ENCODE results near the gene GPSM1.
"Not testable (repeated sequence)": the region's sequence is repeated elsewhere in the genome, so short reads cannot be mapped to it uniquely, and the experiment has no call there.

Gene GPSM1

DNA sequence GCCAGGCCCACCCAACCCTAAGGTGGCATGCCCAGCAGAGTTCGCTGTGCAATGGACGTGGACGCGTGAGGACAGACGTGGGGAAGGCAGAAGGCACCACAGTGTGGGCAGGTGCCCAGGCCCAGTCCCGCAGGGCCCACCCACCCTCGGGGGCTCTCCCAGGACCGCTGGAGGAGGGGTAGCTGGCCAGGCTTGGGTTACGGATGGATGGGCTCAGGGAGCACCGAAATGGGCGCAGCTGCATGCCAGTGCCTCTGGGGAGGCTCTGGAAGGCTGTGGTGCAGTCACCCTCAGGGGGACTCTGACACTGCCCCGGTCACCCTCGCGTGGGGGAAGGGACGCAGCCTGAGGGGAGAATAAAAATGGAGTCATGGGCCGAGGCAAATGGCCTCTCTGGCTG lies 9.6 kb upstream of the GPSM1 start:
- no peak for DNase-seq (ENCODE audit: low read depth)

DNA sequence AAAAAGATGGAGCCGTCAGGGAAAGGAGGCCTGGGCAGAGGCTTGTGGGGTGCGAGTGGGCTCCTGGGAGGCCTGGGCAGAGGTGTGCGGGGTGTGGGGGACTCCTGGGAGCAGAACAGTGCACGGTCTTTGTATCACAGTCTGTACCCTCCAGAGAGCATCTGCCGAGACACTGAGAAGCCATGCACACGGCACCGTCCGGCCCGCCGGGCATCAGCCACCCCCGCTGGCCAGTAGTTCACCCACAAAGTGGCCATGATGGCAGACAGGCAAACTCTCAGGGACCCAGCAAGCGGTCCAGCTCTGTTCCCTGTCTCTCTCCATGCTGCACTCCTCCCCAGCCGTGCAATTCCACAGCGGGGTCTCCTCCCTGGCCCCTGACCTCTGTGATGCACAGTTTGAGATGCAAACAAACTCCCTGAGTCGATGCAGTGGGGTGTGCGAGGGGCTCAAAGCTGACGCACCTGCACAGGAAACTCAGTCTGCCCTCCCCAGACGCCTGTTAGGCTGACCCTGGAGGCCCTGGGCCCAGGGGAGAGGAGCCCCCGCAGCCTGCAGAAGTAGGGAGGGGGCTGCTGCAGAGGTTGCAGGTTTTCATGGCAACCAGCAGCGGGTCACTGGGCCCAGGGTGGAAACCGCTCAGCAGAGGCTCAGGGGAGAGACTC lies 9.1 kb upstream of the GPSM1 start:
- no peak for DNase-seq (ENCODE audit: low read depth)

GRCh38 chr9:136318776-136319241 lies 8.5 kb upstream of the GPSM1 start:
- no peak for DNase-seq (ENCODE audit: low read depth)

DNA sequence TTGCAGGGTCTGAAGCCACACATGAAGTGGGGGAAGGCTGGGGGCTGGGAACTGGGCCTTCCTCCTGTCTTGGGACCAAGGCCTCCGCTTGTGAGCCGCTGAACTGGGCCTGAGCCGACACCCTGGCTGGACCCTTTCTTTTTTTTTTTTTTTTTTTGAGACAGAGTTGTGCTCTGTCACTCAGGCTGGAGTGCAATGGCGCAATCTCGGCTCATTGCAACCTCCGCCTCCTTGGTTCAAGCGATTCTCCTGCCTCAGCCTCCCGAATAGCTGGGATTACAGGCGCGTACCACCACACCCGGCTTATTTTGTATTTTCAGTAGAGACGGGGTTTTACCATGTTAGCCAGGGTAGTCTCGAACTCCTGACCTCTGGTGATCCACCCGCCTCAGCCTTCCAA lies 8.1 kb upstream of the GPSM1 start:
- not testable (repeated sequence) for DNase-seq (ENCODE audit: low read depth)

DNA sequence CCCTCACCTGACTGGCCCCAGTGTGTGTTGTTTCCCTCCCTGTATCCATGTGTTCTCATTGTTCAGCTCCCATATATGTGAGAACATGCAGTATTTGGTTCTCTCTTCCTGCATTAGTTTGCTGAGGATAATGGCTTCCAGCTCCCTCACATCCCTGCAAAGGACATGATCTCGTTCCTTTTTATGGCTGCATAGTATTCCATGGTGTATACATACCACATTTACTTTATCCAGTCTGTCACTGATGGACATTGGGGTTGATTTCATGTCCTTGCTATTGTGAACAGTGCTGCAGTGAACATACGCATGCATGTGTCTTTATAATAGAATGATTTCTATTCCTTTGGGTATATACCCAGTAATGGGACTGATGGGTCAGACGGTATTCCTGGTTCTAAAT lies 7.4 kb upstream of the GPSM1 start:
- DNase-seq (ENCODE audit: low read depth) = not testable (repeated sequence)

DNA sequence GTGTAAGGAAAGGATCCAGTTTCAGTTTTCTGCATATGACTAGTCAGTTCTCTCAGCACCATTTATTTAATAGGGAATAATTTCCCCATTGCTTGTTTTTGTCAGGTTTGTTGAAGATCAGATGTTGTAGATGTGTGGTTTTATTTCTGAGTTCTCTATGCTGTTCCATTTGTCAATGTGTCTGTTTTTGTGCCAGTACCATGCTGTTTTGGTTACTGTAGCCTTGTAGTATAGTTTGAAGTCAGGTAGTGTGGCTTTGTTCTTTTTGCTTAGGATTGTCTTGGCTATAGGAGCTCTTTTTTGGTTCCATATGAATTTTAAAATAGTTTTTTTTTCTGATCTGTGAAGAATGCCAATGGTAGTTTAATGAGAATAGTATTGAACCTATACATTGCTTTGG lies 6.4 kb upstream of the GPSM1 start:
- DNase-seq (ENCODE audit: low read depth) = not testable (repeated sequence)

DNA sequence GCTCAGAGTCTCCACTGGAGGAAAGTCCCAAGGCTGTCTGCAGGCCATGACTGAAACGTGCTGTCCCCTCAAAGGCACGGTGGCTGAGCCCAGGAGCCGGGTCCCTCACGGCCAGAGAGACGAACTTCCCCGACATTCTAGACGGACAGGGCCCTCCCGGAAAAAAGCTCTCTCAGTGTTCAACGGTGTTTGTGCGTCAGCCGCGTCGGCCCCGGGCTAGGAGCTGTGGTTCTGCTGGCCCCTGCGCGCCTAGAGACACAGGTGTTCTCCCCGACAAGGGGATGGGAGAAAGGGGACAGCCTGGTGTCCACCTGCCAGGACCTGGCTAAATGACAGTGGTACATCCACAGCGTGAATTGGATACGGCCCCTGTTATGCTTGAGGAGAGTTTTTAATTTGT lies 5.8 kb upstream of the GPSM1 start:
- no peak for DNase-seq (ENCODE audit: low read depth)

DNA sequence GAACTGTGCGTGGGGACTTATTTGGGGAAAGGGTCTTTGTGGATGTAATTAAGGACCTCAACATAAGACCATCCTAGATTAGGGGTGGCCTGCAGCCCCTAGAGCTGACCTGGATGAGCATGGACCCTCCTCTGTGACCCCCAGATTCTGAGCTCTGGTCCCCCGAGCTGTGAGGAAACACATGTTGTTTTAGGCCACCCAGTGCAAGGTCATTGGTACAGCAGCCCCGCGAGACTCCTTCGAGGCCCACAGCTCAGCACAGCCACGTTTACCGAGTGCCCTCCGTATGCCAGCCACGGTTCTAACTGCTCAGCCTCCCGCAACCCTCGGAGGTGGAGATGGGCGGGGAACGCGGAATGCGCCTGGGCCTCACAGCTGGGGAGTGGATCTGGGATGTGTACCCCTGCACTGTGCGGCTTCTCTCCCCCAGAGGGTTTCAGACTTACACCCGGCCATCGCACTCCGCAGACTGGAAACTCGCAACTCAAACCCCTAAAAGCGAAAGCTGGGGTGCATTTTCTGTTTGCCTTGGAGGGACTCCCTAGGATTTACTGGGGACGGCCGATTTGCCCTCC lies 4.5 kb upstream of the GPSM1 start:
- no peak for DNase-seq (ENCODE audit: low read depth)

DNA sequence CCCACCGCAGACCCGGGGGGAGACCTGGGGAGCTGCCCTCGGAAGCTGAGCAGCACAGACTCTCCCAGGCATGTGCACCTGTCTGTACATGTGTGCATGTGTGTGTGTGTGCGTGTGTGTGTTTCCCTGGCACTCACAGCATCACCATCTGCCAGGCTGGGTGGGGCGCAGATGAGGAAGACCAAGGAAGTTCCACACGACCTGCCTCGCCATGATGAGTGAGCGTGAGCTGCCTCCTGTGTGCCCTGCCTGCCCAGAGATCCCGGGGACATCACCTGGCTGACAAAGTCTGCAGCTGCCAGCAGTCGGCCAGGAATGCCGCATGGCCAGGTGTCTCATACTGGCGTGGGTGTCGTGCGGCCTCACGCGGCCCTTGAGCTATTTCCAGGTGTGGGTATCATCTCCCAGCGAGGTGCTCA lies 4.0 kb upstream of the GPSM1 start:
- no peak for DNase-seq (ENCODE audit: low read depth)

DNA sequence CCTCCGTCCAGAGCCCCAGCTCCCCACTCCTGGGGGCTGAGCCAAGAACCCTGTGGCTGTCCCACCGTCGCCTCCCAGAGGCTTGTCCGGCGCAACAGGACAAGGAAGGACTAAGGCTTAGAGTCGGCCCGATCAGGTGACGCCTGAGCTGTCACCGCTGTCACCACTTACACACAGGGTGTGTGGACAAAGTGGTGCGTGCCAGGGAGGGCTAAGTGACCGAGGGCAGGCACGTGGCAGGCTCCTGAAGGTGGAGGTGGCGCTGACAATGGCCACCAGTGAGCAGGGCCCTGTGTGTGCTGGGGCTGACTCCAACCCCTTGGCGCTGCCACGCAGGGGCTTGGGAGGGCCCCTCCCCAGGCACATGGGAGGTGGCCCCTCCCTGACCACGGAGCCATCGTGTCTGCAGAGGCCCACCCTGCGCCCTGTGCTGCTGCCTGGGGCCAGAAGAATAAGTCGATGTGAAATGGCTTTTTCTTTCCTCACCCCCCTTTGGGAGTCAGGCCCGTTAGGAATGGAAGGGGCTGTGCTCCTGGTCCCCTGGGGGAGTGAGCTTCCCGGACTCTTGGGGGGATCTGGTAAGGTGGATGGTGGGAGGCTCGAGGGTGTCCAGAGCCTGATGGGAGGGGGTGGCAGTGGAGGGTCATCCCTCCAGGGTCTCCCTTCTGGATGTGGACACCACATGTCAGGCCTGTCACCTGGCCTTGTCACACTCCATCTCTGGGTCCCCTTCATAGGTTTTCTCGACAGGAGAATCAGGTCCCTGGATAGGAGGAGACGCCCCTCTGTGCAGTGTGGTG lies 2.6 kb upstream of the GPSM1 start:
- DNase-seq (ENCODE audit: low read depth) = no peak

DNA sequence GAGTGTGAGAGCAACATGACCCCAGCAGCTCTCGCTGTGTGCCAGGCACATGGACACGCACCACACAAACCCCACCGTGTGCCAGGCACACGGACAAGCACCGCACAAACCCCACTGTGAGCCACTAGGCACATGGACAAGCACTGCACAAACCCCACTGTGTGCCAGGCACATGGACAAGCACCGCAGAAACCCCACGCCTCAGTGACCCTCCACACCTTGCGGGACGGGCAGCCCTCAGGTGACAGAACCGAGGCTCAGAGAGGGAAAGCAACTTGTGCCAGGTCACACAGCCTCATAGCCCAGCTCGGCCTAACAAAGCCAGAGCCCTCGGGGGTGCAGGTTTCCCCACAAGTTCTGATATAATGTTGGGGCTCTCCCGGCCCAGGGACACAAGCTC lies 2.0 kb upstream of the GPSM1 start:
- no peak for DNase-seq (ENCODE audit: low read depth)

DNA sequence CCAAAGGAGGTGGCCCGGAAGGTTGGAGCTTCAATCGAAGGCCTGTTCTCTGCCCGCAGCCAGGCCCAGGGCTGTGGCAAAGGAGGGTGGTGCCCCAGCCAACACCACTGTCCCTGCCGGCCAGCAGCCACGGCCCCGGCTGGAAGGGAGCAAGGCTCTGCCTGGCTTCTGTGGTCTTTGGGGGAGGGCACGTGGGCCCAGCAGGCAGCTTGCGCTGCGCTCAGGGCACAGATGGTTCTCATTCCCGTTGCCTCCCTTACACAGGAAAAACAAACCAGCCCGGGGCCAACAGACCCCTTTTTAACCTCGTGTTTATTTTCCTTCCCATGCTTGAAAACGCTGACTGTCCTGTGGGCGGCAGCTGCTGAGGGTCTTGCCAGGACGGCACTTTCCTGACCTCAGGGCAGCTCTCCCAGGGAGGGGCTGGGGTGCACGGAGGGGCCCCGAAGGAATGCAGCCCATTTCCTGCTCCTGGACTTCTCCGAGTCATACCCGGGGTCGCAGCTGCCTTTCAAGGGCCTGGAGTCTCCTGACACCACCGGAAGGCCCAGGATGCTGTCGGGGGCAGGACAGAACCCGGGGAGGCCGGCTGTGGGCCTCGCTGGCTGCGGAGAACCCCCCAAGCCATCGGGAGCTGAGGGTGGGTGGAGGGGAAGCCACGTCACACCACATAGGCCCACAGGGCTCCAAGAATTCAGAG lies 1.1 kb upstream of the GPSM1 start:
- no peak for DNase-seq (ENCODE audit: low read depth)

DNA sequence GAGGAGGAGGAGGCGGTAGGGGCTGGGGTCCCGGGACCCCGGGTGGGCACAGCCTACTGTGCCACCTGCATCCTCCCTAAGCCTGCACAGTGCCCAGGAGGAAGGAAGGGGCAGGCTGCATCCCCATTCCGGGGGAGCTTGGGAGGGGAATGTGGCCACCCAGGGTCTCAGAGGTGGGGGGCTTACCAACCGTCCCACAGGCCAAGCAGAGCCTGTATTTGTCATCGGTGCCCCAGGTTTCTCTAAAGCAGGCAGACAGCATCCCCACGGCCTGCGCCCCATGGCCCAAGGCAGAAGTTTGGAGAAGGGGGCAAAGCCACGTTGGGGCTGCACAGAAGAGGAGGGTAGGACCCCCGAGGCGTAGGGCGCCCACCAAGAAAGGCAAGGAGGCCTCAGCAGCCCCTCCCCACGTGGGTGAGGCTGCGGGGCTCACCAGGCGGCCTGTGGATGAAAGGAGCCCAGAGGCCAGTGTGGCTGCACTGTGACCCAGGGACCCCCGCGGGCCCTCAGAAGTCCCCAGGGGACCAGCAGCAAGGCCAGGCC lies 507 bp upstream of the GPSM1 start:
- DNase-seq (ENCODE audit: low read depth) = no peak

DNA sequence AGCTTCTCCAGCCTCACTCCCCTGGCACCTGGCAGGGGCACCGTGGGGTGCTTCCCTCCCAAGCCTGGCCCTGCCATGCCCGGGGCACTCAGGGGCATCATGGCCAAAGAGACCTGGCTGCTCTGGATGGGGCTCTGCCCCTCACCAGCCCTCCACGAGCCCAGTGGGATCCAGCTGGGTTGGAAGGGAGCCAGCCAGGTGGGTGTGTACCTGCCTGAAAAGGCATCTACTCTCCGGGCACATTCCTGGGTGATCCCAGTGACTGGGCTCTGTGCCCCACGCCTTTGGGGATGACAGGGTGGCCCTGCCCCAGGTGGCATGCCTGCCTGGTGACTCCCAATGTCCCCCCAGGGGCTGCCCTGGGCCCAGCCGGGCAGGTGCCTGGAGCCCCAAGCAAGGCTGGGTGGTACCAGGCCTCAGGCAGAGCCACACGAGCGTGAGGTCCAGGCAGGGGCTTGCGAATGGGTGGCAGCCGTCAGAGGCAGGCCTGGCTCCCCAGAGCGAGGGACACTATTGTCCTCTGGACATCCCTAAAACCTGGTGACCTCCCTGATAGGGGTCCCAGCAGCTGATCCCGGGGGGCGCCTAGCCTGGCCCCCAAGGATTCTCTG lies 777 bp downstream of the GPSM1 start:
- no peak for DNase-seq (ENCODE audit: low read depth)

DNA sequence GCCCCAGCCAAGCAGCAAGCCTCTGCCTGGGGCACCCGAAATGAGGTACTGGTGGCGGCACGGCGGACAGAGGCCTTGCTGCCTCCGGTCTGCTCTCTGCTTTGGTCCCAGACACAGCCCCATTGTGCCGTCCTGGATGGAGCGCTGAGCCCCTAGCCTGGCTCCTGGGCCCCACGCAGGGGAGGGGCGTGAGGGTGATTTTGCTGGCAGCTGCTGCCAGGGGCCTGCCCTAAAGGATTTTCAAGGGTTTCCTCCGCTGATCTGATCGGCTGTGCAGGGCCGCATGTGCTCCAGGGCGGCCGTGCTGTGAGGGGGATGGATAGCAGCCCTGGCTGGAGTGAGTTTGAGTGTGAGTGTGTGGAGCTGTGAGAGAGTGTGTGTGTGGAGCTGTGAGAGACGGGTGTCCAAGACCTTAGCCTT lies 1.3 kb downstream of the GPSM1 start:
- no peak for DNase-seq (ENCODE audit: low read depth)

DNA sequence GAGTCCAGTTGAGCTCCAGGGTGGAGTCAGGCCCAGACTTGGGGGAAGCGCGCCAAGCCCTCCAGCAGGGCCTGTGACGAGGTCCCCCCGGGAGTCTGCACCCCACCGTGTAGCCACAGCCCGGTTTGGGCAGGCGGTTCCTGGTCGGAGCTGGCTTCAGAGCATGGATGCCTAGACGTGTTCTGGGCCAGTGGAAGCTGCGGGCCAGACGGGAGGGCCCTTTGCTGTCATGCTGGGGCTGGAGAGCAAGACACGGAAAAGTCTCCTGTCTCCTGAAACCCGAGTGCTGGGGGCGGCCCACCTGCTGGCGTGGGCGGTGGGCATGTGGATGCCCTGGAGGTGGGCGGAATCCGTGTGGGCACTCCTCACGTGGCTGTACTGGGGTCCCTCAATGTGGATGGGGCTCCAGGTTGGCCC lies 1.9 kb downstream of the GPSM1 start:
- DNase-seq (ENCODE audit: low read depth) = no peak

DNA sequence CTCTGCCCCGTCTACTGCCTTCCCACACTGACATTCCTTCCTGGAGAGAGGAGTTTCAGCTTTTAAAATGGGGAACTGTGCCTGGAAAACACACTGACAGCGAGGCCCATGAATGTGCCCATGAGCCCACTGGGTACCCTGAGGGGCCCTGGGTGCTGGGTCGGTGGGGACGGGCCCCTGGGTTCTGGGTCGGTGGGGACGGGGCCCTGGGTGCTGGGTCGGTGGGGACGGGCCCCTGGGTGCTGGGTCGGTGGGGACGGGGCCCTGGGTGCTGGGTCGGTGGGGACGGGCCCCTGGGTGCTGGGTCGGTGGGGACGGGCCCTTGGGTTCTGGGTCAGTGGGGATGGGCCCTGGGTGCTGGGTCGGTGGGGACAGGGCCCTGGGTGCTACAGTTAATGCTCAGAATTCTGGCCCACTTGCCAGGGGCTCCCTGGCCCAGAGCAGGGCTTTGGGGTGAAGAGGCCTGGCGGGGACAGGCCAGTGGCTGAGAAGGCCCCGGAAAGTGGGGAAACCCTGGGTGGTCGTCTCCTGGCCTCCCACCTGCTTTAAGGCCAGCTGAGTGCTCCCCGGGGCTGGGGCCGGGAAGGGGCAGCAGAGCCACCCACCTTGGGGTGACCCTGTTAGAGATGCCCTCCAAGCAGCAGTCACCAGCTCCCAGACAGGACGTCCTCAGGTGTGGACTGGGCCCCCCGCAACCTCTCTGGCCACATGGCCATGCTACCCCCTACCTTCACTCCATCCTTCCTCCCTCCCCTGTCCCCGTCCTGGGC lies 2.5 kb downstream of the GPSM1 start:
- DNase-seq (ENCODE audit: low read depth) = no peak

- no peak for DNase-seq (ENCODE audit: low read depth)
Observed at GRCh38 chr9:136330406-136330990, 3.2 kb downstream of the GPSM1 start.

GRCh38 chr9:136331030-136331429 lies 3.7 kb downstream of the GPSM1 start:
- no peak for DNase-seq (ENCODE audit: low read depth)

All from T follicular helper cell (primary cell).